ENCODE measurements around the gene ECM1.

DNA sequence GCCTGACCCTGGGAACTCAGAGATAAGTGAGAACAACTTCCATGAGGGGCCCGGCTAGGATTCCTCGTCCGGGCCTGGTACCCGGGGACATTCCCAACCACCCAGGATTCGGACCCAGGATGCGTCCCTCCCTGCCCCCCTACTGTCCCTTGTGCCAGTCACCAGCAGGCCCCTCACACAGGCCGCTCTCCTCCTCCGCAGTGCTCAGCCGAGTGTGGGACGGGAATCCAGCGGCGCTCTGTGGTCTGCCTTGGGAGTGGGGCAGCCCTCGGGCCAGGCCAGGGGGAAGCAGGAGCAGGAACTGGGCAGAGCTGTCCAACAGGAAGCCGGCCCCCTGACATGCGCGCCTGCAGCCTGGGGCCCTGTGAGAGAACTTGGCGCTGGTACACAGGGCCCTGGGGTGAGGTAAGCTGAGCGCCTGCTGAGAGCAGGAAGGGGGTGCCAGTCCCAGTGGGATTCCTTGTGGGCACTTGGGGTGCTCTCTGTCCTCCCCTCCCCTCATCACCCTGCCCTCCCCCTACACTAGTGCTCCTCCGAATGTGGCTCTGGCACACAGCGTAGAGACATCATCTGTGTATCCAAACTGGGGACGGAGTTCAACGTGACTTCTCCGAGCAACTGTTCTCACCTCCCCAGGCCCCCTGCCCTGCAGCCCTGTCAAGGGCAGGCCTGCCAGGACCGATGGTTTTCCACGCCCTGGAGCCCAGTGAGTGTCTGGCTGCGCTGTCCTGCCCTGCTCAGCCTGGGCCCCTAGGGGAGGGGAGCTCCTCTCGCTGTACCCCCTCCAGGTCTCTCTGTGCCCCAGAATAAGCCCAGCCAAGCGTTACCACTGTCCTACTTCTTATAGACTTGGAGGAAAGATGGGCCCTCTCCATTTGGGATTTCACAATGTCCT lies 51.1 kb downstream of the ECM1 start:
- TF ChIP-seq EZH2 (IDR thresholded peaks at IDR 0.05; ENCODE audit: low read length, missing control alignments): no peak
- TF ChIP-seq, protein P1, sequence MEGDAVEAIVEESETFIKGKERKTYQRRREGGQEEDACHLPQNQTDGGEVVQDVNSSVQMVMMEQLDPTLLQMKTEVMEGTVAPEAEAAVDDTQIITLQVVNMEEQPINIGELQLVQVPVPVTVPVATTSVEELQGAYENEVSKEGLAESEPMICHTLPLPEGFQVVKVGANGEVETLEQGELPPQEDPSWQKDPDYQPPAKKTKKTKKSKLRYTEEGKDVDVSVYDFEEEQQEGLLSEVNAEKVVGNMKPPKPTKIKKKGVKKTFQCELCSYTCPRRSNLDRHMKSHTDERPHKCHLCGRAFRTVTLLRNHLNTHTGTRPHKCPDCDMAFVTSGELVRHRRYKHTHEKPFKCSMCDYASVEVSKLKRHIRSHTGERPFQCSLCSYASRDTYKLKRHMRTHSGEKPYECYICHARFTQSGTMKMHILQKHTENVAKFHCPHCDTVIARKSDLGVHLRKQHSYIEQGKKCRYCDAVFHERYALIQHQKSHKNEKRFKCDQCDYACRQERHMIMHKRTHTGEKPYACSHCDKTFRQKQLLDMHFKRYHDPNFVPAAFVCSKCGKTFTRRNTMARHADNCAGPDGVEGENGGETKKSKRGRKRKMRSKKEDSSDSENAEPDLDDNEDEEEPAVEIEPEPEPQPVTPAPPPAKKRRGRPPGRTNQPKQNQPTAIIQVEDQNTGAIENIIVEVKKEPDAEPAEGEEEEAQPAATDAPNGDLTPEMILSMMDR (conservative IDR thresholded peaks at IDR 0.05 in 1 of 2, IDR thresholded peaks at IDR 0.05 in 1 of 2; ENCODE audit: low read depth in 1 of 2, low read length in 2 of 2): no peak
